NCI-H774 (cell line): ENCODE measurements around the gene ARFIP2.

ENCODE experiments used
- DNase-seq: peaks from one replicate; lab custom pipeline; 2025; lab: John Stamatoyannopoulos, UW

The ARFIP2 gene

DNA sequence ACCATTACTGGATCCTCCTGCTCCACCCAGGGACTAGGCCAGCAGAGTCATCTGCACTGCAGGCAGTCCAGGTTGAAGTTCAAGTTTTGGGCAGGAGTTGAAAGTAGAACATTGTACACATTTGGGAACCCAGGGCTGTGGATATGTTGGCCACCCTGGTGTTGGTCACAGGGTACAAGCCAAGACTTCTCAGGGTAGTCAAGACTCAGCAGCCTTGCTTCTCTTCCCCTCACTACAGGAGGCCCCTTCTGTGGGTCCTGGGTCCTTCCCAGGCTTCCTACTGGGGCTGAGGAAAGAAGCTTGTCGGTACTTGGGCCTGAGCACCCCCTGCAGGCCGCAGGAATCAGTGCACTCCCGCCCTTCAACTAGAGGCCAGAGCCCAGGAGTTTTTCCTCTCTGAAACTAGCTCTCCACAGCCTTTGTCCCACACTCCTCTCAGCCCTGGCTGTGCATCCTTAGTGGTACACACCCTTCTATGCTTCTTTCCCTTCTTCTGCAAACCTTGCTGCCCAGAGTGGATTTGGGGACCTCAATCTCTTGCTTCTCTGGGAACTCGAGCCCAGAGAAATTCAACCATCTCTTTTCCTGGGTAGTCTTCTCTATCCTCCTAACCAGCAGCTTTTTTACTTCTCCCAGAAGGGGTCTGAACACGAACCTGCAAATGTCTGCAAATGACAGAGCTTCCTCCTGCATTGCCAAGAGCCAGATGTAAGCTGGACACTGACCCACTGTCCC lies 37.7 kb downstream of the ARFIP2 start:
- DNase-seq = no peak

DNA sequence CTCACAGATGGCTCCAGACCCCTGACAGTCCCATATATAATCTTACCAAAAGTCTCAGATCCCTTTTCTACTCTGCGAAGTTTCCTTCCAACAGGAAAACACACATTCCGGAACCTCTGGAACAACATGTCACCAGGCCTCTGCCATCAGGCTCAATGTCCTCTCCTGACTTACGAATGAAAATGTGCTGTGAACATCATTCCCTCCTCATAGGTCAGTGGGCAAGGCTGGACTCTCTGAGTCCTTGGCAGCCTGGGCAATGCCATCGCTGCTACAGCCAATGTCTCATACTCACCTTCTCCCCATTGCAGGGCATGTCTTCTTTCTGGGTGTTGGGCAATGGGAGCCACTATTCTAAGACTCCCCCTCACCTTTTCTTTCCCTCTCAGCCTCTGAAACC lies 38.7 kb downstream of the ARFIP2 start:
- no peak for DNase-seq

DNA sequence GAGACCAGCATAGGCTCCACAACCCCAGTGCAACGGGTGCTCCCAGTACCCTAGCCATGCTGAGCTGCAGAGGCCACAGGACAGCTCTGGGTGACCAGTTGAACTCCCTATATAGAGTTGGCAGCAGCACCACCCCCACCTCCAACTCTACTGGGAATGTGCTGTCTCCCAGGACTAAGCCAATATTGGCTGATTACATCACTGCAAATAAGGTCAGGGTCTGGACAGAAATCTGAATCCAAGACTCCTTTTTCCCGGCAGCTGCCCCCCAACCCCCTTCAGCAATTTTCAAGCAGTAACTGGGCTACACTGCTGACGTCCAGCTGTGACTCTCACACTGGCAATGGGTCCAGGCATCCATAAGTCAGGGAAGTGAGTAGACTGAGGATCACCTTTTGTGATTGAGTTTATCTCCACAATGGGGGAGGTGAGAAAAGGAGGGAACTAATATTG lies 40.2 kb downstream of the ARFIP2 start, which contains the start of gene HPX:
Gene HPX, minus strand, starts transcription at position 82 of the 453 bp plus-strand sequence. Its CDS starts 24 bp downstream, at position 58.
- no peak for DNase-seq

DNA sequence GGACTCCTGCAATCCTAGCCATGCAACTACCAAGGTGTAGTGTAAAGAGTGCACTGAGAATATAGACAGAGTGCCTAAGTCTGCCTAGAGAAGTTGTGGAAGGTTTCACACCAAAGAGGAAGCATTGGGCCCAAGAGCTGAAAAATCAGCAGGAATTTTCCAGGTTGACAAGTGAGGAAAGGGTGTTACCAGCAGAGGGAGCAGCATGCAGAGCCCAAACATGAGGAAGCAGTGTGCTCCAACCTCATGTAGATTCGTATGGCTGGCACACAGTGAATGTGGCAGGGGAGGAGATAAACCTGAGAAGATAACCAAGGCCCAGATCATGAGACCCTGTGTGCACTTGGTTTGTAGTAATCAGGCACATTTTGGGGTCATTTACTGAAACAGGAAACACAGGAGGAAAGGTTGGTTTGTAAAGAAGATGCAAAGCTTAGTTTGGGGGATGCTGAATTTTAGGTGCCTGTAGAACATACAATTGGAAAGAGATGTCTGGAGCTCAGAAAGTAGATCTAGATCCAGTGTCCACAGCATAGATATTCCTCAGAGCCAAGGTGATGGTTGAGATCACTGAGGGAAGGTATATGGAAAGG lies 42.1 kb downstream of the ARFIP2 start:
- DNase-seq = peak; percentile 40

DNA sequence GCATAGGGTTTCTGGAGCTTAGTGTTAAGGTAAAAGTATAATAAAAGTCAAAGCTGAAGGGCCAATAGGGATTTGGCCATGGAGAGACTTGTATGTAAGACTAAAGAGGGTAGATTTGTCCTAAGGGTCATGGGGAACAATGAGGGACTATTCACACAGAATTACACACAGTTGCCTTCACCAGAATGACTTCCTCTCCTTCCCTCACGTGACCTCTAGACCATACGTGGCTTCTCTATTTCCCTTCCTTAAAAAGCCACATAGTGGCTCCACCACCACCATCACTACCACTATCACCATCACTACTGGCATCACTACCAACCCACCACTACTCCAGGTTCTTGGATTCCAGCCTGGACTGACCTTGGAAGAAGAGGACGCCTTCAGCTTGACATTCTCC lies 43.1 kb downstream of the ARFIP2 start:
- no peak for DNase-seq

DNA sequence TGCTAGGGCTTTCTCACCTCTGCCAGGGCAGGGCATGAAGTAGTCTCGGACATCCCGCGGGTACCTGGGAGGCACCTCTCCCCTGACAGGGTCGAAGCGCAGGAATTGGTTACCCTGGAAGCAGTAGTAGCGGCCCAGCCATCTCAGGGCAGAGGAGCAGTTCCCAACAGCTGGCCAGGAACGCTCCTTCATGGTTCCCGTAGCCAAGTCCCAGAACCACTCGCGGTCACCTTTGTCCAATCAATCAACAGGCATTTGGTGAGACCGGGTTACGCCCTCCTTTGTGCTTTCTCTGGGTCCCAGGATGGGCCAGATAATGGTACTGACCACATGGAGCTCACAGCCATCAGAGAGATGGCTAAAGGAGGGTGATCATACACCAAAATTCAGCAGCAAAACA lies 43.7 kb downstream of the ARFIP2 start:
- DNase-seq = no peak

DNA sequence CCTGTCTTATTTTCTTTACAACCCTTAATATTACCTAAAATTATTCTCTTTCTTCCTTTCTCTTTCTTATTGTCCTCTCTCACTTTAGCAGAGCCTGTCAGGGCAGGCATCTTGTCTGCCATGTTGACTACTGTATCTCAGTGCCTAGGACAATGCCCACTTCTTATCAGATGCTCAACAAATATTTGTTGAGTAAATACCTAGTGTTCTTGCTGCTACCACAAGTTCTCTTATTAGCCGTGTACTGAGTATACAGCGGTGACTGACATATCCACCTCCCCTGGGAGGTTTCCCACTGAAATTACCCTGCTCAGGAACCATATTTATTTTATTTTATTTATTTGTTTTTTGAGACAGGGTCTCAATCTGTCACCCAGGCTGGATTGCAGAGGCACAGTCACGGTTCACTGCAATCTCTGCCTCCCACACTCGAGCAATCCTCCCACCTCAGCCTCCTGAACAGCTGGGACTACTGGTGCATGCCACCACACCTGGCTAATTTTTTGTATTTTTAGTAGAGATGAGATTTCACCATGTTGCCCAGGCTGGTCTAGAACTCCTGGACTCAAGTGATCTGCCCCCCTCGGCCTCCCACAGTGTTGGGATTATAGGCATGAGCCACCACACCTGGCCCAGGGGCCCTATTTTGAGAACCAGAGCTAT lies 47.0 kb downstream of the ARFIP2 start:
- no peak for DNase-seq

DNA sequence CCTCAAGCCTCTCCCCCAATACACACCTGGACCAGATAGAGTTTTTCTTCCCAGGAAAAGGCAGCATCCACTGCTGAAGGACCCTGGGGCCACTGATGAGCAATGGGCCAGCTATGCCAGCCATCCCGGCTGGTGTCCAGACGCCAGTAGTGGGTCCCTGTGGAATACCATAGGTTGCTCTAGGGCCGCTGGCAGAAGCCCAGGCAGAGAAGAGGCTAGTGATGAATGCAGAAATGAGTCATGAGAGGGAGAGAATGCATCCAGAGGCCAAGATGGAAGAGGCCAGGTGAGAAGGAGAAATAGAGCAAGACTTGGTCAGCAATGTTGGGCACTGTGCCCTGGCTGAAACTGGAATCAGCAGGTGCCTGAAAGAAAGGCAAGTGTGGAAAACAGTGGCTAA lies 49.3 kb downstream of the ARFIP2 start:
- no peak for DNase-seq

DNA sequence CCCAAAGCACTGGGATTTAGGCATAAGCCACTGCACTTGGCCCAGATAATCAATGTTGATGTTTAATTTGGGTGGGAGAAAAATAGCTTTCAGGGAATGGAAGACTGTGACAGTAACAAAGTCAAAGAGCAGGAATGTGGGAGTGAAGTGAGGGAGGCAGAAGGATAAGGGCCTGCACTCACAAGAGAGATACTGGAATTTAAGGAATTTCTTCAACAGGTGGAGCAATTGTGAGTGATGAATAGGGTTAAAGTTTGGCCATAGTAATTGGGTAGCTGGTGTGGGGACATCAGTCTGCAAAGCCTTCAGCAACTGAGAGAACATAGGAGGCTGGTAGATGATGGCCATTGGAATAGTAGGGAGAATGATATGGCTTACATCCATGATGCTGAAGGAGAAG lies 53.6 kb downstream of the ARFIP2 start:
- no peak for DNase-seq
